Posterior vena cava (tissue), 2 donors: ENCODE data around the gene GRAMD1B. TPM values are rescaled to one million over a fixed set of nuclear protein-coding genes. Genes with fewer than 3 reads are reported as not detected.
"Not testable (repeated sequence)": the region's sequence is repeated elsewhere in the genome, so short reads cannot be mapped to it uniquely, and the experiment has no call there.

Experiments
- DNase-seq: peaks from one replicate; pipeline ENCODE4 v3.0.0-alpha.2; 2020; ENCODE audit warnings: low spot score
- intact Hi-C, 2 donors: fragments of 100-400 bp; cut with DNase I; formaldehyde crosslinking; loops; one replicate each; pipeline versions ENCODE4 v1.14.1 to v1.14.2; 2022 to 2023
- total RNA-seq, 2 donors: library from RNA; stranded (reverse); fragmentation: NEBNext Ultra II Directional; extraction: Animal tissue kit (Norgen Biotek cat#: 25700); gene quantifications; one replicate each; pipeline ENCODE4 v1.2.1, GENCODE V29; 2021
- donor health status: DM: yes; HTN: yes; CAD: no.
- donor health status: DM: yes; HTN: yes; CAD: no.

GRAMD1B gene
- total RNA-seq, 2 donors from 2014 or later = 3.3 to 5.9 TPM

- intact Hi-C loops, DNase-seq: not testable (repeated sequence)
Measured at GRCh38 chr11:123466172-123466571, 36.1 kb downstream of the GRAMD1B start.

- no peak for DNase-seq
- intact Hi-C loops = no loop called here
Measured at GRCh38 chr11:123469089-123469488, 39.0 kb downstream of the GRAMD1B start.

GRCh38 chr11:123469586-123469985 lies 39.5 kb downstream of the GRAMD1B start:
- intact Hi-C loops = no loop called here

GRCh38 chr11:123470842-123471241 lies 40.8 kb downstream of the GRAMD1B start:
- no peak for DNase-seq
- intact Hi-C loops = no loop called here

More at GRCh38 chr11:123469586-123469985, 39.5 kb downstream of the GRAMD1B start:
- no peak for DNase-seq

- no peak for DNase-seq
- intact Hi-C loops = no loop called here
Measured at GRCh38 chr11:123472236-123472935, 42.3 kb downstream of the GRAMD1B start.

GRCh38 chr11:123473941-123474677 lies 44.0 kb downstream of the GRAMD1B start:
- DNase-seq = no peak
- intact Hi-C loops = no loop called here

- intact Hi-C loops = loop anchor here in 1 of 2 donors (5.0 kb wide), 2 partner anchors 68 to 173 kb away; no protein-coding TSS in a partner anchor
- DNase-seq = no peak
Measured at GRCh38 chr11:123474994-123475393, 44.9 kb downstream of the GRAMD1B start.

- intact Hi-C loops = loop anchor here in 1 of 2 donors (5.0 kb wide), 2 partner anchors 68 to 173 kb away; no protein-coding TSS in a partner anchor
- DNase-seq = no peak
Measured at GRCh38 chr11:123475469-123475868, 45.4 kb downstream of the GRAMD1B start.

GRCh38 chr11:123477205-123477907 lies 47.3 kb downstream of the GRAMD1B start:
- intact Hi-C loops = loop anchor here in 1 of 2 donors (5.0 kb wide), 2 partner anchors 70 to 175 kb away; no protein-coding TSS in a partner anchor
- no peak for DNase-seq

GRCh38 chr11:123478352-123478987 lies 48.4 kb downstream of the GRAMD1B start:
- intact Hi-C loops = loop anchor here in 1 of 2 donors (5.0 kb wide), 2 partner anchors 71 to 176 kb away; no protein-coding TSS in a partner anchor
- DNase-seq = no peak

- intact Hi-C loops = loop anchor here in 1 of 2 donors (5.0 kb wide), 2 partner anchors 72 to 177 kb away; no protein-coding TSS in a partner anchor
Measured at GRCh38 chr11:123479048-123479837, 49.2 kb downstream of the GRAMD1B start.

GRCh38 chr11:123480290-123480815 lies 50.3 kb downstream of the GRAMD1B start:
- DNase-seq = no peak
- intact Hi-C loops = loop anchor here in 1 of 2 donors (5.0 kb wide), 1 partner anchor 178 kb away; no protein-coding TSS in a partner anchor

More at GRCh38 chr11:123479048-123479837, 49.2 kb downstream of the GRAMD1B start:
- DNase-seq = no peak

GRCh38 chr11:123480882-123481281 lies 50.8 kb downstream of the GRAMD1B start:
- intact Hi-C loops = loop anchor here in 1 of 2 donors (5.0 kb wide), 1 partner anchor 179 kb away; no protein-coding TSS in a partner anchor
- no peak for DNase-seq

GRCh38 chr11:123481640-123482039 lies 51.6 kb downstream of the GRAMD1B start:
- intact Hi-C loops = loop anchor here in 1 of 2 donors (5.0 kb wide), 1 partner anchor 179 kb away; no protein-coding TSS in a partner anchor
- no peak for DNase-seq

- intact Hi-C loops = loop anchor here in 1 of 2 donors (5.0 kb wide), 1 partner anchor 180 kb away; no protein-coding TSS in a partner anchor
Measured at GRCh38 chr11:123482218-123482617, 52.1 kb downstream of the GRAMD1B start.

GRCh38 chr11:123483058-123483457 lies 53.0 kb downstream of the GRAMD1B start:
- intact Hi-C loops = loop anchor here in 1 of 2 donors (5.0 kb wide), 1 partner anchor 181 kb away; no protein-coding TSS in a partner anchor
- no peak for DNase-seq

More at GRCh38 chr11:123482218-123482617, 52.1 kb downstream of the GRAMD1B start:
- no peak for DNase-seq

- DNase-seq = no peak
- intact Hi-C loops = loop anchor here in 1 of 2 donors (5.0 kb wide), 1 partner anchor 181 kb away; no protein-coding TSS in a partner anchor
Measured at GRCh38 chr11:123483466-123483865, 53.4 kb downstream of the GRAMD1B start.
